GM23338 (cell line): ENCODE data around the gene CBX8. TPM values are rescaled to one million over a fixed set of nuclear protein-coding genes. Genes with fewer than 3 reads are reported as not detected.
A peak's percentile ranks its signal among the peaks of the same experiment; 100 is the strongest.

ENCODE experiments used
- ATAC-seq: fragments of 200-7000 bp; cut with Tn5 transposase; 3 replicates; pipeline ENCODE4 v1.9.1; 2020
- DNase-seq: peaks from one replicate; pipeline ENCODE4 v3.0.0-alpha.2; 2015; ENCODE audit warnings: low spot score
- H2AFZ ChIP-seq: fragments of 200-600 bp; sonication (generic); 2 replicates; pipeline ENCODE4 v1.8.0; 2016; ENCODE audit warnings: antibody characterized with exemption, mild to moderate bottlenecking, moderate library complexity
- H3F3A ChIP-seq: fragments of 200-600 bp; sonication (generic); replicated peaks from 2 replicates; pipeline ENCODE4 v1.8.0; 2017; ENCODE audit warnings: antibody characterized with exemption, mixed run types, low read depth
- H3K27ac ChIP-seq: fragments of 200-600 bp; sonication (generic); 2 replicates; pipeline ENCODE4 v1.6.1; 2016; ENCODE audit warnings: low read depth
- H3K27me3 ChIP-seq: fragments of 200-600 bp; sonication (generic); 2 replicates; pipeline ENCODE4 v1.8.0; 2016; ENCODE audit warnings: mild to moderate bottlenecking, mixed run types, moderate library complexity; ENCODE audit not compliant: insufficient read depth
- H3K36me3 ChIP-seq: fragments of 200-600 bp; sonication (generic); 2 replicates; pipeline ENCODE4 v1.8.0; 2016; ENCODE audit warnings: mild to moderate bottlenecking; ENCODE audit not compliant: insufficient read depth
- H3K4me1 ChIP-seq: fragments of 200-600 bp; sonication (generic); 2 replicates; pipeline ENCODE4 v1.8.0; 2016; ENCODE audit warnings: mild to moderate bottlenecking, moderate library complexity; ENCODE audit not compliant: insufficient read depth
- H3K4me2 ChIP-seq: fragments of 200-600 bp; sonication (generic); 2 replicates; pipeline ENCODE4 v1.7.1; 2017; ENCODE audit warnings: mixed run types
- H3K4me3 ChIP-seq: fragments of 200-600 bp; sonication (generic); 2 replicates; pipeline ENCODE4 v1.6.1; 2016; ENCODE audit warnings: mixed run types
- H3K79me2 ChIP-seq: fragments of 200-600 bp; sonication (generic); replicated peaks from 2 replicates; pipeline ENCODE4 v1.8.0; 2017; ENCODE audit warnings: mild to moderate bottlenecking; ENCODE audit not compliant: insufficient read depth
- H3K9me2 ChIP-seq: fragments of 200-600 bp; sonication (generic); 2 replicates; pipeline ENCODE4 v1.8.0; 2017; ENCODE audit not compliant: insufficient read depth
- H4K20me1 ChIP-seq: fragments of 200-600 bp; sonication (generic); replicated peaks from 2 replicates; pipeline ENCODE4 v1.8.0; 2017; ENCODE audit warnings: mild to moderate bottlenecking; ENCODE audit not compliant: insufficient read depth
- H3K27ac Mint-ChIP-seq: 2 replicates; pipeline ENCODE4 v1.8.0; 2020; ENCODE audit warnings: inconsistent platforms, mild to moderate bottlenecking, moderate library complexity, mixed read lengths
- H3K27me3 Mint-ChIP-seq: 3 replicates; pipeline ENCODE4 v1.8.0; 2022; ENCODE audit warnings: low read depth, mild to moderate bottlenecking, moderate library complexity, mixed read lengths, inconsistent platforms; ENCODE audit not compliant: insufficient read depth, poor library complexity
- H3K36me3 Mint-ChIP-seq: 3 replicates; pipeline ENCODE4 v1.8.0; 2021; ENCODE audit warnings: low read depth, mild to moderate bottlenecking, inconsistent platforms, moderate library complexity, mixed read lengths
- H3K4me1 Mint-ChIP-seq: 3 replicates; pipeline ENCODE4 v1.8.0; 2020; ENCODE audit warnings: mild to moderate bottlenecking, inconsistent platforms, mixed read lengths
- H3K4me3 Mint-ChIP-seq: 3 replicates; pipeline ENCODE4 v1.8.0; 2021; ENCODE audit warnings: moderate library complexity, mild to moderate bottlenecking, inconsistent platforms, mixed read lengths
- H3K9me3 Mint-ChIP-seq: 3 replicates; pipeline ENCODE4 v1.8.0; 2020; ENCODE audit warnings: moderate library complexity, mild to moderate bottlenecking, inconsistent platforms, mixed read lengths
- CREB1 ChIP-seq: fragments of 250-450 bp; sonication (Bioruptor Pico); IDR thresholded peaks from 2 replicates; pipeline ENCODE4 v1.5.0; 2020; ENCODE audit warnings: low read depth, mild to moderate bottlenecking, moderate library complexity
- EZH2 ChIP-seq: fragments of 200-600 bp; sonication (generic); IDR thresholded peaks from one replicate; pipeline ENCODE4 v1.8.0; 2017; ENCODE audit warnings: antibody characterized with exemption, mild to moderate bottlenecking, low read depth; ENCODE audit not compliant: unreplicated experiment
- JUNB ChIP-seq: IDR thresholded peaks from one replicate; pipeline ENCODE4 v1.6.1; 2016; ENCODE audit warnings: antibody characterized with exemption; ENCODE audit not compliant: unreplicated experiment
- NANOG ChIP-seq: IDR thresholded peaks from 2 replicates; pipeline ENCODE4 v1.6.1; 2016; ENCODE audit warnings: antibody characterized with exemption, borderline replicate concordance
- ZNF114 ChIP-seq: fragments of 250-450 bp; sonication (Bioruptor Pico); IDR thresholded peaks from 2 replicates; pipeline ENCODE4 v1.5.0; 2020; ENCODE audit warnings: mild to moderate bottlenecking, moderate library complexity
- ZNF462 ChIP-seq: fragments of 250-450 bp; sonication (Bioruptor Pico); IDR thresholded peaks from 2 replicates; pipeline ENCODE4 v1.5.0; 2020; ENCODE audit warnings: mild to moderate bottlenecking, moderate library complexity
- polyA plus RNA-seq: library from polyadenylated mRNA; unstranded; fragments of >200 nt; fragmentation: Nextera tagmentation; extraction: Ambion mirVana; gene quantifications from 2 replicates; pipeline ENCODE4 v1.2.1, GENCODE V29; 2016
- total RNA-seq: library from RNA; depleted of rRNA; stranded (reverse); fragments of >200 nt; shearing (Covaris generic); gene quantifications from 2 replicates; pipeline ENCODE4 v1.2.3, GENCODE V29; 2014
- TF ChIP-seq, protein P1 (sequence below): IDR thresholded peaks from one replicate; pipeline ENCODE4 v1.6.1; 2018; ENCODE audit warnings: antibody characterized with exemption; ENCODE audit not compliant: unreplicated experiment
- TF ChIP-seq, protein P2 (sequence below): IDR thresholded peaks from 2 replicates; pipeline ENCODE4 v1.6.1; 2016; ENCODE audit warnings: antibody characterized with exemption

CBX8 gene
- total and polyA plus RNA-seq, 2 experiments from 2014 or later: 1.0 to 1.3 TPM

DNA sequence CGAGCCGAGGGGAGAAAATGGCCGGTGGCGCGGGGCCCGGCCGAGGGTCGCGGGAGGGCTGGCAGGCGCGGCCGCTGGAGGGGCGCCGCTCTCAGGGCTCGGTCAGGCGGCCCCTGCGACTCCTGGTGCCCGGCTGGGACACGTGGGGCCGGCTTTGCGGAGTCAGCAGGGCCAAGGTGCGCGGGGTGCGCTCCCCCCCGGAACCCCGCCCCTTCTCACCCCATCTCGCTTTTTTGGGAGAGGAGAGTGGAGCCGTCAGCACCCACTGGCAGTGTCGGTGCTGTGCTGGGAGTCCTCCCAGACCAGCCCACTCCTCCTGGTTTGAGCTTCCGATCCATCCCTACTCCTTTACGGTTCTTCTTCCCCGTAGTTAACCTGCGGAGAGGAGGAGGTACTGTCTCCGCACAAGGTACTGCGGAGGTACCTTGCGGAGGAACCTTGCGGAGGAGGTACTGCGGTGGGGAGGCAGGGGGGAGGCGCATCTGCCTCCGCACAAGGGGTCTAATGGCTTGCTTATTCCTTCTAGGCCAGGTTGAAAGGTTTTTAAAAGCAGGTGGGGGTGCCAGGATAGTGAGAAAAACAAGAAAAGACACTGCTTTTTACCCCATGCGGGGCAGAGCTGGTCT, 19.1 kb upstream of the CBX8 start:
- Mint-ChIP-seq H3K27ac (no peak overlapping the region), H3K4me3 (peak overlapping the region; percentile 69)
- peak overlapping the region; percentile 46; the same call in 1 of the 2 replicates for H3K4me3 ChIP-seq

DNA sequence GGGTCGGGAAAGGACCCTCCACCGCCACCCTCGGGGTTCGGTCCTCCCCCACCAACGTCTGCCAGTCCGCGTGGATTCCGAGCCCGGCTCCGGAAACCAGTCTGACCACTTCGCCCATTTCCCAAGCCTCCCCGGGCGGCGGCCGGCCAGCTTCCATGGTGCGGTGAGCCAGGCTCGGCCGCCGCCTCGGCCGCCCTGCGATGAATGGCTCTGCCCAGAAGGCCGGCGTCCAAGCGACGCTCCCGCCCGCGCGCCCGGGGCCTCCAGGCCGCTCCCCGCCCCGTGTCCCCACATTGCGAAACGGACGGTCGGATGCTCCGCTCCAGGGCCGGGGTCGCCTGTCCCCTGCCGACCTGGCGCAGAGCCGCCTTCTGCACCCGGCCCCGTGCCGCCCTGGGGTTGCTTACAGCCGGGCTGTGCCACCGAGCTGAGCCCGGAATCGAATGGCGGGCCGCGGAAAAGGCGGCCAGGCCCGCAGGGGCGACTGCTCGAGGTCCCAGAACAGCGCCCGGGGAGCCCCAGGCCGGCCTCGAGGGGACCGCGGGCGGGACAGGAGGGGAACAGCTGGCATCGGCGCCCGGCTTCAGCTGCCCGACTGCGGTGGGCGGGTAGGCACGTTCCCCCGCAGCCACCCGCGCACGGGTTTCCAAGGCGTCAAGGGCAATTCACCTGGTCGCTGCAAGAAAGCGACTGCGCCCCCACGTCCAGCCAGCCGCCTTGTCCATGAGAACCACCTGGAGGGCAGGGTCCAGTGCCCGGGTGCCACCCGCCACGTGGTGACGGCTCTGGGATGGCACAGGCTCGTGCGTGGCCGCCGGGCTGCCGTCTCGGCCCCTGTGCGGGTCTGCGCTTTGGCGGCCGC, 18.3 kb upstream of the CBX8 start:
- H3K27me3 Mint-ChIP-seq: peaks cover 92% of the 10 kb centered on the region
- peaks cover 9% of the 10 kb centered on the region; the same call in 1 of the 2 replicates for H4K20me1 ChIP-seq
- H3K4me3 Mint-ChIP-seq: no peak overlapping the region
- H3F3A ChIP-seq: peaks cover 26% of the 10 kb centered on the region
- H3K27ac ChIP-seq: no peak overlapping the region
- H2AFZ ChIP-seq: no peak overlapping the region
- H3K36me3 Mint-ChIP-seq: peaks cover 4% of the 10 kb centered on the region; the same call in 1 of the 3 replicates
- no peak overlapping the region for H3K27ac Mint-ChIP-seq
- H3K4me3 ChIP-seq: peak overlapping the region; percentile 46
- no peaks in the 10 kb centered on the region for H3K36me3 ChIP-seq
- peaks cover 23% of the 10 kb centered on the region for H3K4me1 Mint-ChIP-seq
- no peaks in the 10 kb centered on the region for H3K9me2 ChIP-seq
- H3K9me3 Mint-ChIP-seq: peaks cover 6% of the 10 kb centered on the region; the same call in 1 of the 3 replicates
- H3K27me3 ChIP-seq: peaks cover 97% of the 10 kb centered on the region
- DNase-seq: peak; percentile 60
- peaks cover 20% of the 10 kb centered on the region for H3K4me1 ChIP-seq
- H3K79me2 ChIP-seq: no peaks in the 10 kb centered on the region
- peak; percentile 12 for ATAC-seq
- H3K4me2 ChIP-seq: peak overlapping the region; percentile 74
- peak; percentile 92 for TF ChIP-seq EZH2
- TF ChIP-seq, protein P1, sequence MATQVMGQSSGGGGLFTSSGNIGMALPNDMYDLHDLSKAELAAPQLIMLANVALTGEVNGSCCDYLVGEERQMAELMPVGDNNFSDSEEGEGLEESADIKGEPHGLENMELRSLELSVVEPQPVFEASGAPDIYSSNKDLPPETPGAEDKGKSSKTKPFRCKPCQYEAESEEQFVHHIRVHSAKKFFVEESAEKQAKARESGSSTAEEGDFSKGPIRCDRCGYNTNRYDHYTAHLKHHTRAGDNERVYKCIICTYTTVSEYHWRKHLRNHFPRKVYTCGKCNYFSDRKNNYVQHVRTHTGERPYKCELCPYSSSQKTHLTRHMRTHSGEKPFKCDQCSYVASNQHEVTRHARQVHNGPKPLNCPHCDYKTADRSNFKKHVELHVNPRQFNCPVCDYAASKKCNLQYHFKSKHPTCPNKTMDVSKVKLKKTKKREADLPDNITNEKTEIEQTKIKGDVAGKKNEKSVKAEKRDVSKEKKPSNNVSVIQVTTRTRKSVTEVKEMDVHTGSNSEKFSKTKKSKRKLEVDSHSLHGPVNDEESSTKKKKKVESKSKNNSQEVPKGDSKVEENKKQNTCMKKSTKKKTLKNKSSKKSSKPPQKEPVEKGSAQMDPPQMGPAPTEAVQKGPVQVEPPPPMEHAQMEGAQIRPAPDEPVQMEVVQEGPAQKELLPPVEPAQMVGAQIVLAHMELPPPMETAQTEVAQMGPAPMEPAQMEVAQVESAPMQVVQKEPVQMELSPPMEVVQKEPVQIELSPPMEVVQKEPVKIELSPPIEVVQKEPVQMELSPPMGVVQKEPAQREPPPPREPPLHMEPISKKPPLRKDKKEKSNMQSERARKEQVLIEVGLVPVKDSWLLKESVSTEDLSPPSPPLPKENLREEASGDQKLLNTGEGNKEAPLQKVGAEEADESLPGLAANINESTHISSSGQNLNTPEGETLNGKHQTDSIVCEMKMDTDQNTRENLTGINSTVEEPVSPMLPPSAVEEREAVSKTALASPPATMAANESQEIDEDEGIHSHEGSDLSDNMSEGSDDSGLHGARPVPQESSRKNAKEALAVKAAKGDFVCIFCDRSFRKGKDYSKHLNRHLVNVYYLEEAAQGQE: no peak
- TF ChIP-seq CREB1 (CRISPR knock-in tag): no peak
- no peak for TF ChIP-seq ZNF114
- no peak for TF ChIP-seq ZNF462 (CRISPR knock-in tag)
- no peak for TF ChIP-seq JUNB

More for the DNA sequence above, 19.1 kb upstream of the CBX8 start:
- Histone ChIP-seq H3K27me3 (peaks cover 97% of the 10 kb centered on the region), H4K20me1 (peaks cover 9% of the 10 kb centered on the region; the same call in 1 of the 2 replicates), H3K27ac (no peak overlapping the region), H2AFZ (no peak overlapping the region), H3K4me2 (peak overlapping the region; percentile 74), H3F3A (peaks cover 24% of the 10 kb centered on the region), H3K9me2 (no peaks in the 10 kb centered on the region), H3K79me2 (no peaks in the 10 kb centered on the region), H3K4me1 (peaks cover 17% of the 10 kb centered on the region), H3K36me3 (no peaks in the 10 kb centered on the region)
- no peak for DNase-seq
- Mint-ChIP-seq H3K9me3 (peaks cover 6% of the 10 kb centered on the region; the same call in 1 of the 3 replicates), H3K27me3 (peaks cover 91% of the 10 kb centered on the region), H3K36me3 (peaks cover 4% of the 10 kb centered on the region; the same call in 1 of the 3 replicates), H3K4me1 (peaks cover 20% of the 10 kb centered on the region)
- TF ChIP-seq NANOG: no peak
- TF ChIP-seq, protein P2, sequence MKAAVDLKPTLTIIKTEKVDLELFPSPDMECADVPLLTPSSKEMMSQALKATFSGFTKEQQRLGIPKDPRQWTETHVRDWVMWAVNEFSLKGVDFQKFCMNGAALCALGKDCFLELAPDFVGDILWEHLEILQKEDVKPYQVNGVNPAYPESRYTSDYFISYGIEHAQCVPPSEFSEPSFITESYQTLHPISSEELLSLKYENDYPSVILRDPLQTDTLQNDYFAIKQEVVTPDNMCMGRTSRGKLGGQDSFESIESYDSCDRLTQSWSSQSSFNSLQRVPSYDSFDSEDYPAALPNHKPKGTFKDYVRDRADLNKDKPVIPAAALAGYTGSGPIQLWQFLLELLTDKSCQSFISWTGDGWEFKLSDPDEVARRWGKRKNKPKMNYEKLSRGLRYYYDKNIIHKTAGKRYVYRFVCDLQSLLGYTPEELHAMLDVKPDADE: no peak
- peak; percentile 91 for TF ChIP-seq EZH2
- ATAC-seq: peak; percentile 10
